Trophoblast cell (in vitro differentiated cells and primary cell): ENCODE results near the gene TEX10.
"Not testable (repeated sequence)": the region's sequence is repeated elsewhere in the genome, so short reads cannot be mapped to it uniquely, and the experiment has no call there.

Experiments
- DNase-seq, 2 donors: peaks; one replicate each; pipeline ENCODE4 v3.0.0-alpha.2; 2016
- H2AFZ ChIP-seq: 2 replicates; pipeline ENCODE4 v1.6.1; 2013; ENCODE audit warnings: low read length, moderate library complexity, mild to moderate bottlenecking; ENCODE audit not compliant: insufficient read depth, poor library complexity
- H2AK5ac ChIP-seq: 2 replicates; pipeline ENCODE4 v1.6.1; 2013; ENCODE audit warnings: mild to moderate bottlenecking, low read length
- H2BK120ac ChIP-seq: 2 replicates; pipeline ENCODE4 v1.6.1; 2013; ENCODE audit warnings: low read length, mild to moderate bottlenecking, moderate library complexity; ENCODE audit not compliant: insufficient read depth, poor library complexity
- H2BK12ac ChIP-seq: 2 replicates; pipeline ENCODE4 v1.6.1; 2013; ENCODE audit warnings: mild to moderate bottlenecking, low read length, moderate library complexity
- H2BK5ac ChIP-seq: 2 replicates; pipeline ENCODE4 v1.6.1; 2013; ENCODE audit warnings: low read length, low read depth, moderate library complexity, mild to moderate bottlenecking; ENCODE audit not compliant: poor library complexity
- H3K14ac ChIP-seq: 2 replicates; pipeline ENCODE4 v1.6.1; 2013; ENCODE audit warnings: mild to moderate bottlenecking, low read length
- H3K18ac ChIP-seq: 2 replicates; pipeline ENCODE4 v1.6.1; 2013; ENCODE audit warnings: mild to moderate bottlenecking, low read length
- H3K23ac ChIP-seq: 2 replicates; pipeline ENCODE4 v1.6.1; 2013; ENCODE audit warnings: low read length
- H3K27ac ChIP-seq: 2 replicates; pipeline ENCODE4 v1.5.1; 2013; ENCODE audit warnings: low read depth, mild to moderate bottlenecking, inconsistent platforms, low read length, moderate library complexity
- H3K27me3 ChIP-seq: 2 replicates; pipeline ENCODE4 v1.6.1; 2013; ENCODE audit warnings: inconsistent platforms, mild to moderate bottlenecking, low read length, moderate library complexity; ENCODE audit not compliant: insufficient read depth
- H3K36me3 ChIP-seq, 2 experiments: 1 replicate in 1 of 2; 2 replicates in 1 of 2; pipeline ENCODE4 v1.6.1; 2013; ENCODE audit warnings: low read length in 2 of 2, mild to moderate bottlenecking in 2 of 2, moderate library complexity in 1 of 2; ENCODE audit not compliant: insufficient read depth in 2 of 2, control insufficient read depth in 1 of 2
- H3K4ac ChIP-seq: 2 replicates; pipeline ENCODE4 v1.6.1; 2013; ENCODE audit warnings: low read depth, mild to moderate bottlenecking, low read length, moderate library complexity
- H3K4me1 ChIP-seq, 2 experiments: 1 replicate in 1 of 2; 2 replicates in 1 of 2; pipeline ENCODE4 v1.6.1; 2013; ENCODE audit warnings: low read length in 2 of 2, mild to moderate bottlenecking in 2 of 2, moderate library complexity in 1 of 2; ENCODE audit not compliant: insufficient read depth in 2 of 2, control insufficient read depth in 1 of 2
- H3K4me2 ChIP-seq: 2 replicates; pipeline ENCODE4 v1.6.1; 2013; ENCODE audit warnings: inconsistent platforms, mild to moderate bottlenecking, low read length, moderate library complexity
- H3K4me3 ChIP-seq: 2 replicates; pipeline ENCODE4 v1.5.1; 2013; ENCODE audit warnings: mild to moderate bottlenecking, low read depth, low read length, inconsistent platforms
- H3K79me1 ChIP-seq: one replicate; pipeline ENCODE4 v1.6.1; 2013; ENCODE audit warnings: low read length
- H3K79me2 ChIP-seq: 2 replicates; pipeline ENCODE4 v1.6.1; 2013; ENCODE audit warnings: low read length, mild to moderate bottlenecking; ENCODE audit not compliant: control insufficient read depth, insufficient read depth, poor library complexity
- H3K9ac ChIP-seq: 2 replicates; pipeline ENCODE4 v1.6.1; 2013; ENCODE audit warnings: mild to moderate bottlenecking, low read length
- H3K9me3 ChIP-seq: 2 replicates; pipeline ENCODE4 v1.6.1; 2013; ENCODE audit warnings: low read depth, mild to moderate bottlenecking, control low read depth, inconsistent platforms, low read length; ENCODE audit not compliant: insufficient read depth
- H4K12ac ChIP-seq: 2 replicates; pipeline ENCODE4 v1.6.1; 2013; ENCODE audit warnings: low read depth, mild to moderate bottlenecking, low read length, moderate library complexity
- H4K8ac ChIP-seq: 2 replicates; pipeline ENCODE4 v1.6.1; 2013; ENCODE audit warnings: low read depth, mild to moderate bottlenecking, low read length, moderate library complexity
- H4K91ac ChIP-seq: one replicate; pipeline ENCODE4 v1.6.1; 2013; ENCODE audit warnings: low read depth, mild to moderate bottlenecking, low read length, moderate library complexity
- WGBS: extraction: QIAGEN DNeasy Blood & Tissue Kit; methylation state at CpG from one replicate; pipeline ENCODE4 v1.1.7; 2013; ENCODE audit warnings: missing lambda C conversion rate; ENCODE audit not compliant: insufficient read length, insufficient coverage; ENCODE audit errors: extremely low coverage; 5-methylcytosine and 5-hydroxymethylcytosine counted together

TEX10 gene

GRCh38 chr9:100394816-100395215 lies 42.1 kb upstream of the TEX10 start:
- WGBS = no CpG with 5 or more reads among the region's 2 CpGs
- H3K79me1 ChIP-seq = no peaks in the 10 kb centered on the region

GRCh38 chr9:100394032-100394695 lies 41.4 kb upstream of the TEX10 start:
- no peak for DNase-seq
- Histone ChIP-seq H4K8ac (no peak overlapping the region), H3K79me2 (no peaks in the 10 kb centered on the region), H2BK120ac (no peak overlapping the region), H3K9me3 (peaks cover 5% of the 10 kb centered on the region), H3K4ac (no peak overlapping the region), H4K91ac (no peak overlapping the region), H3K36me3 (peaks cover 0 to 2% of the 10 kb centered on the region in 2 experiments), H3K27me3 (no peaks in the 10 kb centered on the region), H2AK5ac (no peak overlapping the region), H3K9ac (no peak overlapping the region), H3K4me2 (no peak overlapping the region), H3K4me1 (no peaks in the 10 kb centered on the region), H3K14ac (no peak overlapping the region), H2AFZ (no peak overlapping the region), H3K4me3 (no peak overlapping the region), H3K18ac (no peak overlapping the region), H3K79me1 (no peaks in the 10 kb centered on the region), H2BK12ac (no peak overlapping the region), H3K23ac (no peak overlapping the region), H3K27ac (no peak overlapping the region), H2BK5ac (no peak overlapping the region), H4K12ac (no peak overlapping the region)

More at GRCh38 chr9:100394816-100395215, 42.1 kb upstream of the TEX10 start:
- H4K12ac ChIP-seq = no peak overlapping the region
- no peak overlapping the region for H3K4me3 ChIP-seq
- no peaks in the 10 kb centered on the region for H3K4me1 ChIP-seq
- H2AFZ ChIP-seq = no peak overlapping the region
- H2BK120ac ChIP-seq = no peak overlapping the region
- H2BK12ac ChIP-seq = no peak overlapping the region
- no peak overlapping the region for H4K91ac ChIP-seq
- H3K27me3 ChIP-seq = no peaks in the 10 kb centered on the region
- no peak overlapping the region for H4K8ac ChIP-seq
- H3K4ac ChIP-seq = no peak overlapping the region
- peaks cover 0 to 2% of the 10 kb centered on the region in 2 experiments for H3K36me3 ChIP-seq
- H3K23ac ChIP-seq = no peak overlapping the region
- no peak overlapping the region for H3K9ac ChIP-seq
- no peak overlapping the region for H2AK5ac ChIP-seq
- no peak overlapping the region for H3K27ac ChIP-seq
- H3K18ac ChIP-seq = no peak overlapping the region
- H3K14ac ChIP-seq = no peak overlapping the region
- no peak overlapping the region for H2BK5ac ChIP-seq
- no peak for DNase-seq
- no peaks in the 10 kb centered on the region for H3K79me2 ChIP-seq
- no peak overlapping the region for H3K4me2 ChIP-seq
- H3K9me3 ChIP-seq = peaks cover 5% of the 10 kb centered on the region

- H3K18ac ChIP-seq, H4K8ac ChIP-seq, H3K79me1 ChIP-seq, H2AFZ ChIP-seq, H2BK12ac ChIP-seq, H2BK120ac ChIP-seq, H2AK5ac ChIP-seq, H3K14ac ChIP-seq, H3K27me3 ChIP-seq, H3K9me3 ChIP-seq, DNase-seq, H3K36me3 ChIP-seq, H2BK5ac ChIP-seq, H3K9ac ChIP-seq, H3K23ac ChIP-seq, H3K4ac ChIP-seq, H4K12ac ChIP-seq, H4K91ac ChIP-seq, H3K27ac ChIP-seq, H3K79me2 ChIP-seq, H3K4me1 ChIP-seq, H3K4me2 ChIP-seq, H3K4me3 ChIP-seq: not testable (repeated sequence)
- no CpG with 5 or more reads among the region's 21 CpGs for WGBS
These were observed 40.2 kb upstream of the TEX10 start for GRCh38 chr9:100392989-100393388.

GRCh38 chr9:100379862-100380261 lies 27.1 kb upstream of the TEX10 start:
- WGBS = no CpG with 5 or more reads among the region's 4 CpGs
- Histone ChIP-seq H3K79me1 (peaks cover 9% of the 10 kb centered on the region), H3K79me2 (no peaks in the 10 kb centered on the region), H2AK5ac (no peak overlapping the region), H3K36me3 (no peaks in the 10 kb centered on the region), H3K4me1 (peaks cover 5% of the 10 kb centered on the region in 2 experiments), H4K91ac (peak overlapping the region; percentile 75), H4K8ac (peak overlapping the region; percentile 6), H3K27ac (peak overlapping the region; percentile 10), H3K27me3 (no peaks in the 10 kb centered on the region), H2AFZ (no peak overlapping the region), H3K4me2 (no peak overlapping the region), H4K12ac (no peak overlapping the region), H3K23ac (no peak overlapping the region), H3K9me3 (no peaks in the 10 kb centered on the region), H3K18ac (no peak overlapping the region), H2BK5ac (peak overlapping the region; percentile 4), H3K4me3 (no peak overlapping the region), H3K14ac (peak overlapping the region; percentile 14), H3K9ac (no peak overlapping the region), H2BK120ac (peak overlapping the region; percentile 25), H2BK12ac (peak overlapping the region; percentile 27), H3K4ac (no peak overlapping the region)
- DNase-seq = peak in 1 of 2 donors; percentile 38
